NCI-H146 treated with DMSO at 0.1 percent for 48 hours (cell line): ENCODE measurements around the gene C7orf25.

Source experiments
- DNase-seq: peaks from one replicate; lab custom pipeline; 2025; ENCODE audit not compliant: unreplicated experiment; lab: John Stamatoyannopoulos, UW

Gene C7orf25

DNA sequence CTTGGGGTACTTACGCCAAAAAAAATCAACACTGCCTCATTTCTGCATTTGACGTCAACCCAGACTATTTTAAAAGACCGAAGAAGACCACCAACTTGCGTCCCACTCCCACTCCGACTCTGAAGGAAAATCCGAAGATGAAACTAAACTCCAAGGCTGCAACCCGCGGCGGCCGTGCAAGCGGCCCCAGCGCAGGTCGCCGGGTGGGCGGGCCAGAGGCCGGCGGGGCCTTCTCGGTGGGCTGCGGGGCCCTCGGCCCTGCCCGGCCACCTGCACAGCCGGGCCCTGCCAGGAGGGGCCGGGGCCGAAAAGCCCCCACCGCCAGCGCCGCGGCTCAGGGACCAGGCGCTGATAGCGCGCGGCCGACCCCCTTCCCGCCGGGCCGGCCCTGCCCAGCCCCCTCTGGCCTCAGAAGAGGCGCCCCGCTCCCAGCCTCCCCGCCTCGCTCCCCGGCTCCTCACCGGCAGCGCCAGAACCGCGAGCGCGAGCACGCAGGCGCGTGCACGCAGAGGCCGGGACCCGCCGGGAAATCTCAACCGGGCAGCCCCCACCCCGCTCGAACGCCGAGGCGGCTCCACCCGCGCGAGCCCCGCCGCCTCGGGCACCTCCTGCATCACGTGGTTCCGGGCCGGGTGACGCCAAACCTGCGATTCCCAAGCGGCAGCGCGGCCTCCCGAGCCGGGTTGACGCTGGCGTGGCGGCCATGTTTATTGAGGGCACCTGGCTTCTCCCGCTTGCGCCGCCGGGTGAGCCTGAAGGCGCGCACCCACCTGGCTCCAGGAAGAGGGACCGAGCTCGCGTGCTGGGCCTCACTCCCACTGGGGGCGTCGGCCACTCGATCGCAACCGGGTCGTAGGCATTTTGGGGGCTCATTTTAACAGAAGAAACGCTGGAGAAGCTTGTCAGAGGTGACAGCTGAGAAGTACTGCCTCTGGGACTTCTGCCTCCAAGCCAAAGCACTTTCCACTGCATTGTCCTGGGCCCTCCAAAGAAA lies at the start of gene C7orf25:
Gene C7orf25 (minus strand): TSS at position 617 of the 994 bp plus-strand sequence. CDS start 1,170 bp downstream, outside the sequence.
- peak; percentile 81 for DNase-seq

DNA sequence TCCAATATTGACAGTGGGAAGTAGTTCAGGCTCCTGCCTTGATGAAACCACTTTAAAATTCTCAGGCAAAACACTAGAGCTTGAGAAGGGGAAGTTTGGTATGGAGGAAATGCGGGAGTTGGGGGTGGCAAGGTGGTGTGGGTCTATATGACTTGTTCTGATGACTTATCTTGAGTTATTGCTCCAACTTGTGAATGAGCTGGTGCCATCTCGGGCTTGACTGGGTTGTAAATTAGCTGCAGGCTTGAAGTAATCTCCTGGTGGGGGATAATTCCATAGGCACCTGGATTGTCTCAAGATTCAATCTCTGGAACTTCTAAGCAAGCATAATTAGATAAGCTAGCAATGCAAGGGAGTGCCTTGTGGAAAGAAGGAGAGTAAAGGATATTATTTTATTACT lies 49.3 kb upstream of the C7orf25 start:
- DNase-seq: no peak

DNA sequence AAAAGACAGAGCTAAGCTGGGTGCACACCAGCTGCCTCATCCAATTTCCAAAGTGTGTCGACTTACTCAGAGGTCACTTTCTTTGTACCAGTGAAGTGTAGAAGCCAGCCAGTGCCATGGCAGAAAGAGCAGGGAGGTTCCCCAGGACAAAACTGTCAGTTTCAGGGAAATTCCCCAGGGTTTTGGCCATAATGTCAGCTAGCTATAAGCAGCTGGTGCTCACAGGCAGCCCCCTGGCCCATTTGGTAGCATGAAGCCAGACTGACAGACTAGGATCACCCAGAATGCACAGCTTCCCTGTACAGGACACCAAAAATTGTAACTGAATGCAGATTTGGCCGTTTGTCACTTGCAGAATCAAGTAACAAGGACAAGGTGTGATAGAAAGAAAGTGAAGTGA lies 48.9 kb upstream of the C7orf25 start:
- no peak for DNase-seq

DNA sequence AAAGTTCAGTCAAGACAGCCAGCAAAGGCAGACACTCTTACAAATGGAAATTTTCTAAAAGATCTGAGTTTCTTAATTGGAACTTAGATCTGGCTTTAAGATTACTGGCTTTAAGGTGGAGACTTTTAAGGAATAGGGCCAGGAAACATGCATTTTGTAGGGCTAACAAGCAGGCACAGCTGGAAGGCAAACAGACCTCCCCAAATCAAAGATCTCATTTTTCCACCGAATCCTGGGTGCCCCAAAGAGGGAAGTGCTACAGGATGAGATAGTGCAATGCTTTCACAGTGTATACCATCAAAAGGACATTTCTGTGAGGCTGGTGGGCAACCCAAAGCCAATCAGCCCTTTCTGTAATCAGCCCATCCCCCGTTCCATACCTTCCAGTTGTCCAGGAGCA lies 47.7 kb upstream of the C7orf25 start:
- DNase-seq: no peak

DNA sequence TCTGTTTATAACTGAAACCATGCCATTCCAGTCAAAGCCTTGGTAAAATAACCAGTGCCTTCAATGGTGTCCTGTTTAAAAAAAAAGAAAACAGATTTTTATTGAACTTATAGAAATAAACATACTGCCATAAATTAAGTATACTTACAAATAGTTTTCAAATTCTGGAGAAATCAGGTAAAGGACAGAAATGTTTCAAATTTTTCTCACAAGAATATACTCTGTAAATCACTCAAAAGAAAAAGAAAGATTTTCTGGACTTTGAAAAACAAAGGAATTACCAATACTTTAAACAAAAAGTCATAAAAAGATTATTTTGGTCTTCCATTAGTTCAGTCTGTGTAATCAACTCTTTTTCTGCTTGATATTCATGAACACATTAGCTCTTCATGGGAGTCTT lies 44.2 kb upstream of the C7orf25 start:
- DNase-seq: no peak

DNA sequence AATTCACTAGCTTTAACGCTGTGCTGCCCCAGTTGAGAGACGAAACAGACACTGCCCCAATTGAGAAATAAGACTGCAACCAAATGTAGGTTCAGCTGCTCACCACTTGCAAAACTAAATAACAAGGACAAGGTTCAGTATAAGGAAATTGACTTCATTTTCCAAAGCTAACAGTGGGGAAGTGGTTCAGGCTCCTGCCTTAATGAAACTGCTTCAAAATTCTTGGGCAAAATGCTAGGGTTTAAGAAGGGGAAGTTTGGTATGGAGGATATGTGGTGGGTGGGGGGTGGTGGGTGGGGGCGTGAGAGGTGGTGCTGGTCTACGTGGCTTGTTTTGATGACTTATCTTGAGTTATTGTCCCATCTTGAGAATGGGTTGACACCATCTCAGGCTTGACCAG lies 42.1 kb upstream of the C7orf25 start:
- no peak for DNase-seq

DNA sequence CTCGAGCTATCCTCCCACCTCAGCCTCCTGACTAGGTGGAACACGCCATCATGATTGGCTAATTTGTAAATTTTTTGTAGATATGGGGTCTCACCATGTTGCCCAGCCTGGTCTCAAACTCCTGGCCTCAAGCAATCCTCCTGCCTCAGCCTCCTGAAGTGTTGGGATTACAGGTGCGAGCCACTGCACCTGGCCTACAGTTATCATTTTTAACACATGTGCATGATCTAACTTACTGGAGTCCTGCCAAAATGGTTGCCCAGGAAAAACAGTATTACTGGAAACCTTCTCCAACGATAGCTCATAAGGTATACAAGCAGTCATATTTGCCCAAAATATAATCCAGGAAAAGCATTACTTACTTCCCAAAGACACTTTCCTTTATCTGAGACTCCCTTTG lies 40.5 kb upstream of the C7orf25 start:
- DNase-seq: no peak

DNA sequence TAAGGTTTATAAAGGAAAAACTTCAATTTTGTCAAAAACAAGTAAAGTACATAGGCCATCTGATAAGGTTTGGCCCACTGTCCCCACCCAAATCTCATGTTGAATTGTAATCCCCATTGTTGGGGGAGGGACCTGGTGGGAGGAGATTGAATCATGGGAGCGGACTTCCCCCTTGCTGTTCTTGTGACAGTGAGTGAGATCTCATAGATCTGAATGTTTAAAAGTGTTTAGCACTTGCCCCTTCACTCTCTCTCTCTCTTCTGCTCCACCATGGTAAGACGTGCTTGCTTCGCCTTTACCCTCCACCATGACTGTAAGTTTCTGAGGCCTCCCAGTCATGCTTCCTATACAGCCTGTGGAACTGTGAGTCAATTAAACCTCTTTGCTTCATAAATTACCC lies 38.5 kb upstream of the C7orf25 start:
- no peak for DNase-seq

DNA sequence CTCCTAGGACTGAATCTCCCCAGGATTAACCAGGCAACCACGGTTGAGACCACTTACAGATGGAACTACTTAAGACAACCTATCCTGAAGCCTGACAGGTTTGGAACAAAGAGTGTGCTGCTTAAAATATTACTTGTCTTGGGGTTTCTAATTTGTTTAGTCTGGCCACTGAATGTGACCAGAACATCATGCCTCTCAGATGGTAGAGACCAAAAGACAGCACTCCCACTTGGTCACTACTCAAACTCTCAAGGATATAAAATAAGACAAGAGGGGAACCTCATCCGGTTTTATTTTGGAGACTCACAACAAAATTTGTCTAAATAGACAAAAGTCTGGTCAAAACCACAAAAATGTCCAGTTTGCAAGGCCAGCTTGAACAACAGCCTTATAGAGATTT lies 35.7 kb upstream of the C7orf25 start:
- no peak for DNase-seq

DNA sequence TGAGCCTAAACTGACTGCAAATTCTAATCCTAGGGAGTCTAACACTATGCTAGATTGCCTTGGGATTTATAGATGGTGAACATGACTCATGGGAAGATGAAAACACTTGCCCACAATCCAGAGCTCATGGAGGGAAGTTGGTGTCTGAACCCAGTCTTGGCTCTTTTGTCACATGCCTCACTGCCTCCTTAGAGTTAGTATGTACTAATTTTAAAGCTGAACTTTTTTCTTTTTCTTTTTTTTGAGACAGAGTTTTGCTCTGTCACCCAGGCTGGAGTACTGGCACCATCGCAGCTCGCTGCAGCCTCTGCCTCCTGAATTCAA lies 34.7 kb upstream of the C7orf25 start:
- no peak for DNase-seq

DNA sequence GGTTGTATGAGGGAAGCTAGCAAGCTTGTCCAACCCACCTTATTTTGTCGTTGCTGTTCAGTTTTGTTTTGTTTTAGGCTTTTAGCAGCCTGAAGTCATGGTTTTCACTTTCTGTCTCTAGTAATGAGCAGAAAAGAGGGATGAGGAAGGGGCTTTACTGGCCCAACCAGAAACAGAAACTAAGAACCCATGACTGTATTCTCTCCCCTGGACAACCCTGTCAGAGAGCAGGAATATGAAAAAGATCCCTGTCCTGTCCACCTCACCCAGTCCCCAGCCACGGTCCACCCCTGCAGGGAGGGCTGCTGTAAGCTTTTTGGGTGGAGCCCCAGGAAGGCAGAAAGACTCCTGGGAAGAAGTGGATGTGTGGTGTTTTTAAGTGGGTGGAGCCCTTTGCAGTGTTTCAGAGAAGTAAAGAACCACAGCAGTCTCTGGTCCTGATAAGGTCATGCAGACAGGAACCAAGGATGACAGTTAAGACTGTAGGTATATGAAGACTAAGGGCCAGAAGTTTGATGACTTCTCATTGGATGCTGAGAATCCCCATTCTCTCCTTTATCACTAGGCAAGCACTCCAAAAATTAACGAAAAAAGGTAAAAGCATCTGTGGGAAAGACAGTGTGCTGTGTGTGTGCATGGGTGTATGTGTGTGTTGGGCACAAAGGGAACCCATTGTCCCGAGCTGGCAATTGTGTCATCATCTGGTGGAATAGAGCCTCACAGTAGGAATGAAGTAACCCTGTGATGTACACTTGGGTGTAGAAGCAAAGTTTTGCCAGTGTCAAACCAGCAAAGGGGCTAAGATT lies 34.2 kb upstream of the C7orf25 start:
- no peak for DNase-seq

DNA sequence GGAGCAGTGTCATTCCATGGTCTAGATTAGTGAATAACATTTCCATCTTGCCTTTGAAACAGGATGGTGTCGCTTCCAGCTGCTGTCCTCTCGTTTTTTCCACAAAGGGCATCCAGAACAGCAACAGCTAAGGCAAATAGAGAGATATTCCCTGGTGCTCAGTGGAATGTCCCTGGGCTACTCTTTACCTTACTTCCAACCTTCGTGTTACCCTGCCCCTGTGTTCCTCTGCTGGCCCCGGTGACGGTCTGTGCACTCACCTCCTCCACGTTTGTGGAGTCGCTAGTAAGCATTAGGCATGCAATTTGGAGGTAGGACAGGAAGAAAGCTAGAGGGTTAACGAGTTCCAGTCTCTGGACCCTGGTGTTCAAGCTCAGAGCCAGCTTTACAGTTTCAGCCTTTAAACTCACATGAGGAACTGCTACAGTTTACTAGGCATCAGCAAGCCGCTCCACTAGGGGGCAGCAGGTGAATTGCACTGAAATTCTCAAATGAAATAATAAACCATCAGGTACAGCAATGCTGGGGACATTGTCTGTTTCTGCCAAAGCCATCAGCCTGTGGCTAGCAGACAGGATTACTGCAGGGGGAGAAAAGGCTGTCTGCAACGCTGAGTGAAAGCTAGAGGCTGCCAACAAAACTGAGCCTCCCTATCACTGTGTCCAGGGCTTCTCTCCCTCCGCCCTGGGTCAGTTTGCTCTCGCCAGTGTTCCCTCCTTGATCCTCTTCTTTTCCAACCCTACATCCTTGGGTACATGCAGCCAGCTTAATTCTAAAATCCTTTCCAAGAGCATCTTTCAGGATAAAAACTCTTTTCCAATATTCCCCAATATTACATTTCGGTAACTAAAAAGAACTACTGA lies 29.3 kb upstream of the C7orf25 start:
- DNase-seq: peak; percentile 18

DNA sequence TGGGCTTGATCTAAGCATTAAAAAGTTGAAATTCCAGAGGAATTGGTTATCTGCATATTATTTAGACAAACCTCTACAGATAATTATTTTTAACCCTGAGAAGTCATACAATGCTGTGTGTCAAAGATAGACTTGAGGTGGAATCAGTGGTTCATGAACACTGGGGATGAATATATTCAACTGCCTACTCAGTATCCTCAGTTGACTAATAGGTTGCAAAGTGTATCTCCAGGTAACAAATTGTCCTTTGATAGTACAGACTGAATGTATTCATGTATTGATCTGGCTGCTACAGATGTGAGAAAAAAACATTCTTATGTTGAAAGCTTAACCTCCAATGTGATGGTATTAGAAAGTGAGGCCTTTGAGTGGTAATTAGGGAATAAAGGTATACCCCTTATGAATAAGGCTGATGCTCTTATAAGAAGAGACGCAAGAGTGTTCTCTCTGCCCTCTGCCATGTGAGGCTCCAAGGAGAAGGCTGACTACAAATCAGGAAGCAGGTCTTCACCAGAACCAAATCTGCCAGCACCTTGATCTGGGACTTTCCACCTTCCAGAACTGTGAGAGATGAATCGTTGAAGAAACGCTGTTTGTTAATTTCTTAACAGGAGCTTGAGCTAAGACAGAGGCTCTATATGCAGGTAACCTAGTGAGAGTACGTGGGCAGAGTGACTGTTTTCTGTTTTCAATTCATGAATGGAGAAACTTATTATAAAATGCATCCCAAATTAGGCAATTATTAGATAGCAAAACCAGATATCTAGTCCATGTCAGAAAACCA lies 27.8 kb upstream of the C7orf25 start:
- DNase-seq: no peak

DNA sequence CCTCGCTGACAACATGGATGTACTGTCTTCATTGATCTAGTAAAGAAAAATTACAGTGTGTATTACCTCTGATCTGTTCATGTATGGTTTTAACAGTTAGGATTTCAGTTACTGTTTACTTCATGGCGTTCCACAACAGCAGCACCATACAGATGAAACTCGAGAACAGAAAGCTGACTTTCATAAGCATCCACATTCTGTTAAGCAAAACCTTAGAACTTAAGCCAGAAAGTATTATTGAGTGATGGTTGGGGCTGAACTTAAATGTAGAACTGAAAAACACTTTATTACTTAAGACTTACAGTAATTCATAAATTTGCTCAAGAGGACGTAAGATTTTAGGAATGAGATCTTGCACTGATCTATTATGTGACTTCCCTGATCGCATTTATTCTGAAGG lies 24.0 kb upstream of the C7orf25 start:
- no peak for DNase-seq

DNA sequence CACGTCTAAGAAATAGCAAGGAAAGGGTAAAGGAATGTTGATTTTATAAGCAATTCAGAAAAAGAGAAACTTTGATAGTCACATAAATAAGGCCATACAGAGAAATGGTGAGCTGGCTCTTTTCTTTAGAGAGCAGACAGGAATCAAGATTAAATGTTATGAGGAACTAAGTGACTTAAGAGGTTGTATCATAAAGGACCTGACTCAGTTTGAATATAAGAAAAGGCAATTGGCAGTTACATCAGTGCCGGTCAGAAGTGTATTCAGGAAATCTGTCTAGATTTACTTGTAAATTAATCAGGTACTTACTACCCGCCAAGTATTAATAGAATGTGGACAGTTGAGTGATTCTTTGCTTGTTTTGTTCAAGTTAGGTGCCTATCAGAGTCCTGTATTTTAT lies 22.4 kb upstream of the C7orf25 start:
- DNase-seq: no peak

DNA sequence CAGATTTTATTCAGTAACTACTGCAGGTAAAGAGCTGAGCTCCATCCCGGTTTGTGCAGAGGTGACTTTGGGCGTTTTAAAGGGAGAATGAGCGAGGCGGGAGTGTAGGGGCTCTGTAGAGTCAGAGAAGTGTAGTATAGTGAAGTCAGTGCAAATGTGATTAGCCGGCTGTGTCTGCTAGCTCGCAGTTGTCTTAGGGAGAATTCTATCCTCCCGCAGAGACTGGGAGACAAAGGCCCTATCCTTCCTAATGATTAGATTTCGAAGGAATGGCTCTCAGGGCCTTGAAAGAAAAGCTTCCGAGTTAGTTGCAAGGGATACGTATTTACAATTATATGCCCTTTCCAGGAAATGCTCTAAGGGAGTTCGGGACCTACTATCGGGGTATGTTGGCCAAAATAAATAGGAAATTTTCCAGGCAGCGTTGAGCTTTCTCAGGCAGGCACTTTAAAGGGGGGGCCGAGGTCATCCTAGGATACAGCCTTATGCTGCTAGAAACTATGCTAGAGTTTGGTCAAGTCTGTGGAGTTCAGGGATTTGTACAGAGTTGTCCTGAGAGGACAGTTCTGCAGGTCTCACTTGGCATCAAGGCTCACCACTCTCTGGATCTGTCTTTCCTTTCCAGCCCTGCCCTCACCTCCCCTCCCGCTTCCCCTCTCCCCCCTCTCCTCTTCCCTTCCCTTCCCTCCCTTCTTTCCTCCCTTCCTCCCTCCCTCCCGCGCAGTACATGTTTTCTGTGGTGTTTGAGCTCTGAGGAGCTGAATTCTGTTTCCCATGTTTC lies 21.1 kb upstream of the C7orf25 start:
- DNase-seq: no peak

DNA sequence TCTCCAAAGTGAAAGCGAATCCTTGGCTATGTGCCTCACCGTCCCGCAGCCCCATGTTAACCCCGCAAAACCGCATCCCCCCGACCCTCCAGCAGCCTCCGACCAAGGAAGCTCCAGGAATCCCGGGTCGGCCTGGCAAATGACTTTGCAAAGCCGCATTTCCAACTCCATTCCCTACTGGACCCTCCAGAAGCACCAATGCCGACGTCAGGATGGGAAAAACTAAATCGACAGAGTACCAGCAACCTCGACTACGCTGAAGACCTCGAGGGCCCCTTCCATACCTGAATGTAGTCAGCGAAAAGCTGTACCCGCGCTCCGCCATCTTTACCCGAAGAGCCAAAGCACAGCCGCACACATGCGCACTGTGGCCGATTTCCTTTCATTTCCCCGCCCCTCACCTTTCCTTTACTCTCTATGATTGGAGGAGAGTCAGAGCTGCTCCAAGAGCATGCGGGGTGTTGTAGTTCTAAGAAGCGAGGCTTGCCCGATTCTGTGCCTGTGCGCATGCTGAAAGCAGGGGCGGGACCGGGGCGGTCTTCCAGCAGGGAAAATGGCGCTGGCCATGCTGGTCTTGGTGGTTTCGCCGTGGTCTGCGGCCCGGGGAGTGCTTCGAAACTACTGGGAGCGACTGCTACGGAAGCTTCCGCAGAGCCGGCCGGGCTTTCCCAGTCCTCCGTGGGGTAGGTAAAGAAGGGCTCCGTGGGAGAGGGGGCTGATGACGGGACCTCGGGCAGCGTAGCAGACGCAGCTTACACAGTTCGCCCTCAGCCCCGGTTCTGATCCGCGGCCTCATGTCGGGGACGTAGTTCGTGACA lies 20.2 kb upstream of the C7orf25 start, which contains the start of the genes MRPL32 and PSMA2:
Gene MRPL32 (plus strand): TSS at position 543 of the 818 bp plus-strand sequence. CDS start 11 bp downstream, at position 554.
Gene PSMA2 (minus strand): TSS at position 341 of the 818 bp plus-strand sequence. CDS start 16 bp downstream, at position 325.
- peak; percentile 95 for DNase-seq

DNA sequence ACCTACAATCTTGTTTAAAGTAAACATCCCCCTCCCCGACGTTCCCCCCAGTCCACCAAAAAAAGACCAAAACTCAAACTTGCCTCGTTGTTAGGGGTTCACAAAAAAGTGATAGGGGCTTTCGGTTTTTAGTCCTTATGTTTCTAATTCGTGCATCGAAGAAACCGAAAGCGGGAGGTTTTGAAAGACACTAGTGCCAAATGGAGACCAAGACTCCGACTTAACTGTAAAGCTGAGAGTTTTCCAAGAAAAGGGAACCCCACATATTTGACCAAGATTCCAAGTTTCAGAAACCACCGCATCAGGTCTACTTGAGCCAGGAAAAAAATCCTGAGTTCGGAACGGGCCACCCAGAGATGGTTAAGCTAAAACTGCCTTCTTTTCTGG lies 19.6 kb upstream of the C7orf25 start:
- no peak for DNase-seq

DNA sequence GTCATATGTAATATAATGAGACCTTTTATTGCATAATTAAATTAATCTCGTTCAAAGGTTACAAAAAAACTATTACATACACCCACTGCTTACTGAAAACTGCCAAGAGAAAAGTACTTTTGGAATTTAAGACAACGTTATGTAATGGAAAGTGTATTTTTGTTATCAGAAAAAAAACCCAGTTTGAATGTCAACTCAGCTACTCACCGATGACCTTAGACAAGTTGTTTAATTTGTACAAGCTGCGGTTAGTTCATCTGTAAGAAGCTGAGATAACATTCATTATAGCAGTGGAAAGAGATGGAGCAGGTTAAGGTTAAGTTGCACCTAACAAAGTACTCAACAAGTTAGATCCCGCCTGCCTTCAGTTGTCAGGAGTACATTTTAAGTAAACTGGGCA lies 19.0 kb upstream of the C7orf25 start:
- DNase-seq: no peak
